ENCODE data around the gene CHCHD3. TPM values are rescaled to one million over a fixed set of nuclear protein-coding genes. Genes with fewer than 3 reads are reported as not detected.

The CHCHD3 gene
- total and polyA plus RNA-seq, 9 of the 15 experiments (the other 6 are each of a cell fraction or from before 2014, with no cell fraction given), result 66.2 to 279 (median 204) TPM

DNA sequence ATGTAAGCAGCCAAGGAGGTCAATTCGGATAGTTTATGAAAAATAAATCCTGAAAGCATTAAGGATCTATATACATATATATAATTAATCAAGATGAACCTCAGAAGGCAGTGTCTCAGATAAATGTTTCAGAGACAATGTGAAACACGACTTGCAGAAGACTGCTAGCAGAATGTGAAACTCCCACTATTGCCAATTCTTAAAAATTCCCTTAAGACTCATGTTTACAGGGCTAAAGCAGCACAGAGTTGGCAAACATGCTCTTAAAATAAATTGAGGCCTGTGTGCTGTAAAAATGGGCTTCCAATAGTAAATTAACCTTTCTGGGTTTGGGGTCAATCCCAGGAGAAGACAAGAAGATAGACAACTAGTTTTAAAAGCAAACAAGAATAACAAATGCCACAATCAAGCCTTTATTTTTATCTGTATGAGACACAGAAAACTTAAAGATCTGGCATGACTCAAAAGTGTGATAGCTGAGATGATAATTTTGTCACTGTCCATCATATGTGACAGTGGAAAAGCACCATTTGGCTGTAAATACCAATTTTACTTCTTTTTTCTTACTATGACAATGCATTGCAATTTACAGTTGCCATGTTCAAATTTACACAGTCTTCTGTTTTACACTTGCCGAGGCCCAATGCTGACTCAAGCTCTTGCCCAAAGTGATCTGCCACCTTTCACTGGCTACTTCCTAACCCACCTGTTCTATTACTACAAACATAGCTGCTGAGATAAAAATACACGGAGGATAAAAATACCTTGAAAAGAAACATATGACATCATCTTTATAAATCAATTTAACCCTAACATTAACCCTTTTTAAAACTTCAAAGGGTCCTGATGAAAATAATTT is 78.6 kb downstream of the CHCHD3 start (continued):
- TF ChIP-seq, protein P1, sequence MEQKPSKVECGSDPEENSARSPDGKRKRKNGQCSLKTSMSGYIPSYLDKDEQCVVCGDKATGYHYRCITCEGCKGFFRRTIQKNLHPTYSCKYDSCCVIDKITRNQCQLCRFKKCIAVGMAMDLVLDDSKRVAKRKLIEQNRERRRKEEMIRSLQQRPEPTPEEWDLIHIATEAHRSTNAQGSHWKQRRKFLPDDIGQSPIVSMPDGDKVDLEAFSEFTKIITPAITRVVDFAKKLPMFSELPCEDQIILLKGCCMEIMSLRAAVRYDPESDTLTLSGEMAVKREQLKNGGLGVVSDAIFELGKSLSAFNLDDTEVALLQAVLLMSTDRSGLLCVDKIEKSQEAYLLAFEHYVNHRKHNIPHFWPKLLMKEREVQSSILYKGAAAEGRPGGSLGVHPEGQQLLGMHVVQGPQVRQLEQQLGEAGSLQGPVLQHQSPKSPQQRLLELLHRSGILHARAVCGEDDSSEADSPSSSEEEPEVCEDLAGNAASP (IDR thresholded peaks at IDR 0.05), result no peak
- TF ChIP-seq TEAD2 (tag; IDR thresholded peaks at IDR 0.05) (no peak), DPF2 (IDR thresholded peaks at IDR 0.05) (0 out of 2 replicates have a peak, but pooled peaks have one; percentile 24), CBFA2T3 (IDR thresholded peaks at IDR 0.05) (peak; percentile 55), SMAD4 (CRISPR knock-in tag; conservative IDR thresholded peaks at IDR 0.05) (no peak), TEAD4 (IDR thresholded peaks at IDR 0.05; ENCODE audit: low read length) (0 out of 2 replicates have a peak, but pooled peaks have one; percentile 40), TEAD4 (CRISPR knock-in tag; IDR thresholded peaks at IDR 0.05; ENCODE audit: borderline replicate concordance) (no peak), NFRKB (IDR thresholded peaks at IDR 0.05; ENCODE audit: low read depth) (no peak), POLR2AphosphoS5 (IDR thresholded peaks at IDR 0.05; ENCODE audit: control insufficient read depth, insufficient read depth, low read depth, low read length) (no peak), U2AF1 (optimal IDR thresholded peaks at IDR 0.05; ENCODE audit: low read depth, low read length) (no peak), TRIM28 (IDR thresholded peaks at IDR 0.05) (no peak), LEF1 (IDR thresholded peaks at IDR 0.05) (no peak), FOXA3 (CRISPR knock-in tag; conservative IDR thresholded peaks at IDR 0.05 in 1 of 2, IDR thresholded peaks at IDR 0.05 in 1 of 2) (peak; percentile 25 to 33; a peak in 1 of 4 replicates), SP1 (CRISPR knock-in tag; IDR thresholded peaks at IDR 0.05) (no peak), SETDB1 (IDR thresholded peaks at IDR 0.05; ENCODE audit: low read length) (no peak), TCF3 (CRISPR knock-in tag; IDR thresholded peaks at IDR 0.05) (peak; percentile 59), ARHGAP35 (IDR thresholded peaks at IDR 0.05; ENCODE audit: partially characterized antibody) (no peak), ATF7 (IDR thresholded peaks at IDR 0.05) (peak; percentile 44; the same call in 1 of the 2 replicates), NCOA4 (IDR thresholded peaks at IDR 0.05; ENCODE audit: partially characterized antibody) (no peak)
- TF ChIP-seq, protein P2, sequence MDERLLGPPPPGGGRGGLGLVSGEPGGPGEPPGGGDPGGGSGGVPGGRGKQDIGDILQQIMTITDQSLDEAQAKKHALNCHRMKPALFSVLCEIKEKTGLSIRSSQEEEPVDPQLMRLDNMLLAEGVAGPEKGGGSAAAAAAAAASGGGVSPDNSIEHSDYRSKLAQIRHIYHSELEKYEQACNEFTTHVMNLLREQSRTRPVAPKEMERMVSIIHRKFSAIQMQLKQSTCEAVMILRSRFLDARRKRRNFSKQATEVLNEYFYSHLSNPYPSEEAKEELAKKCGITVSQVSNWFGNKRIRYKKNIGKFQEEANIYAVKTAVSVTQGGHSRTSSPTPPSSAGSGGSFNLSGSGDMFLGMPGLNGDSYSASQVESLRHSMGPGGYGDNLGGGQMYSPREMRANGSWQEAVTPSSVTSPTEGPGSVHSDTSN (CRISPR knock-in tag; IDR thresholded peaks at IDR 0.05; ENCODE audit: low read depth), result no peak
- TF ChIP-seq, protein P2 (tag; conservative IDR thresholded peaks at IDR 0.05; ENCODE audit: low read depth), result peak; percentile 68
- TF ChIP-seq, protein P3, sequence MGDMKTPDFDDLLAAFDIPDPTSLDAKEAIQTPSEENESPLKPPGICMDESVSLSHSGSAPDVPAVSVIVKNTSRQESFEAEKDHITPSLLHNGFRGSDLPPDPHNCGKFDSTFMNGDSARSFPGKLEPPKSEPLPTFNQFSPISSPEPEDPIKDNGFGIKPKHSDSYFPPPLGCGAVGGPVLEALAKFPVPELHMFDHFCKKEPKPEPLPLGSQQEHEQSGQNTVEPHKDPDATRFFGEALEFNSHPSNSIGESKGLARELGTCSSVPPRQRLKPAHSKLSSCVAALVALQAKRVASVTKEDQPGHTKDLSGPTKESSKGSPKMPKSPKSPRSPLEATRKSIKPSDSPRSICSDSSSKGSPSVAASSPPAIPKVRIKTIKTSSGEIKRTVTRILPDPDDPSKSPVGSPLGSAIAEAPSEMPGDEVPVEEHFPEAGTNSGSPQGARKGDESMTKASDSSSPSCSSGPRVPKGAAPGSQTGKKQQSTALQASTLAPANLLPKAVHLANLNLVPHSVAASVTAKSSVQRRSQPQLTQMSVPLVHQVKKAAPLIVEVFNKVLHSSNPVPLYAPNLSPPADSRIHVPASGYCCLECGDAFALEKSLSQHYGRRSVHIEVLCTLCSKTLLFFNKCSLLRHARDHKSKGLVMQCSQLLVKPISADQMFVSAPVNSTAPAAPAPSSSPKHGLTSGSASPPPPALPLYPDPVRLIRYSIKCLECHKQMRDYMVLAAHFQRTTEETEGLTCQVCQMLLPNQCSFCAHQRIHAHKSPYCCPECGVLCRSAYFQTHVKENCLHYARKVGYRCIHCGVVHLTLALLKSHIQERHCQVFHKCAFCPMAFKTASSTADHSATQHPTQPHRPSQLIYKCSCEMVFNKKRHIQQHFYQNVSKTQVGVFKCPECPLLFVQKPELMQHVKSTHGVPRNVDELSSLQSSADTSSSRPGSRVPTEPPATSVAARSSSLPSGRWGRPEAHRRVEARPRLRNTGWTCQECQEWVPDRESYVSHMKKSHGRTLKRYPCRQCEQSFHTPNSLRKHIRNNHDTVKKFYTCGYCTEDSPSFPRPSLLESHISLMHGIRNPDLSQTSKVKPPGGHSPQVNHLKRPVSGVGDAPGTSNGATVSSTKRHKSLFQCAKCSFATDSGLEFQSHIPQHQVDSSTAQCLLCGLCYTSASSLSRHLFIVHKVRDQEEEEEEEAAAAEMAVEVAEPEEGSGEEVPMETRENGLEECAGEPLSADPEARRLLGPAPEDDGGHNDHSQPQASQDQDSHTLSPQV (IDR thresholded peaks at IDR 0.05), result 0 out of 2 replicates have a peak, but pooled peaks have one; percentile 23

All from K562 (cell line).